Activated CD8-positive, alpha-beta memory T cell treated with anti-CD3 and anti-CD28 coated beads for 1 hour (primary cell): ENCODE data around the gene RUNX2.
"Not testable (repeated sequence)": the region's sequence is repeated elsewhere in the genome, so short reads cannot be mapped to it uniquely, and the experiment has no call there.

Experiments used
- DNase-seq, 2 donors: peaks; one replicate each; pipeline ENCODE4 v3.0.0-alpha.2; 2020; ENCODE audit warnings: low read depth in 1 of 2; ENCODE audit errors: extremely low read depth in 1 of 2

Gene RUNX2

GRCh38 chr6:45450132-45450531 is 122.0 kb downstream of the RUNX2 start:
- no peak for DNase-seq

GRCh38 chr6:45450831-45451230 is 122.7 kb downstream of the RUNX2 start:
- no peak for DNase-seq

GRCh38 chr6:45454008-45454911 is 126.1 kb downstream of the RUNX2 start:
- DNase-seq, result no peak

GRCh38 chr6:45455408-45455807 is 127.3 kb downstream of the RUNX2 start:
- no peak for DNase-seq

DNA sequence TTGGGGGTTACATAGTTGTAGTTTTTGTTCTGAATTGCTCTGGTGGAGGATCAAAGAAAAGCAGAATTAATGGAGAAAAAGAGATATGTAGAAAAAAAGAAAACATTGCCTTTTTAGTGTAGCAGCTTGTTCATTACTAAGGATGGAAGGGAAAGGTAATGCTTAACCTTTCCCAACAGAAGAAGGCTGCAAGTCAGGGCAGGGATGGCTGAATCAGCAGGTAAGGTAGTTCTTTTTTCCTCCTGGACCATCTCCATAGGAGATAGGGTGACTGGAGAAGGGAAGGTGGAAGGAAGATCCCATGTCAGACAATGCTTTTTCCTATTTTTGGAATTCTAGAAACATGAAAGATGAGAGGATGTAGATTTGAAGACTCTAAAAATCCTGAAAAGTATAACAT is 129.0 kb downstream of the RUNX2 start:
- no peak for DNase-seq

DNA sequence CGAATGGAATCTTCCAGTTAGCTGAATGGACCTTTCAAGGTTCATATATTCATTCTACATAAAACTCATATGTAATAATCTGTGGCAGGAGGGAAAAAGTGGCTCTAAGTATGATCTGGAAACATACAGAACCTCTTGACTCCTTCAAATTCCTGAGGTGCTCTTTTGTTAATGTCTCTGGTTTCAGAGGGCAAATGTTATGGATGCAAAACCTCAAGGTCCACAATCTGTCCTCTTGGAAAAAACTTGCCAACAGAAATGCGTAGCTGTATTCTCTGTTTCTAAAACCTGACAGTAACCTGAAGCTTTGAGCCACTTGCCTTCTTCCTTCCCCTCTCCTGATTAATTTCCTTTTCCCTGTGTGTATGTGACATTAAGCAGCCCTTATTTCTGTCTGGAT is 130.5 kb downstream of the RUNX2 start:
- DNase-seq, result no peak

DNA sequence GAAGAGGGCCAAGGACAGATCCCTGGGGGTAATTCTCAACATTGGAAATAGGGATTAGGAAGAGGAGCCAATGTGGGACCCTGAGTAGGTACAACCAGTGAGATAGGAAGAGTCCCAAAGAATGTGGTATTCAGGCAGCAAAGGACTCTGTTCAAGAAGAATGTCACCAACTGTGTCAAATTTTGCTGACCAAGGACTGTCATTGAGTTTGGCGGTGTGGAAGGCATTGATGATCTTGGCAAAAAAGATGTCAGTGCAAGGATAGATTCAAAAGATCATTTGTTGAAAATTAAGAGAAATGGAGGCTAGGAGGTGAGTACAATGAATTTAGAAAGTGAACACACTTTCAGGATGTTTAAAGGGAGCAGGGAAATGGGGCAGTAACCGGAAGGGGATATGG is 132.0 kb downstream of the RUNX2 start:
- no peak for DNase-seq

- no peak for DNase-seq
Observed at GRCh38 chr6:45461486-45461885, 133.4 kb downstream of the RUNX2 start.

DNA sequence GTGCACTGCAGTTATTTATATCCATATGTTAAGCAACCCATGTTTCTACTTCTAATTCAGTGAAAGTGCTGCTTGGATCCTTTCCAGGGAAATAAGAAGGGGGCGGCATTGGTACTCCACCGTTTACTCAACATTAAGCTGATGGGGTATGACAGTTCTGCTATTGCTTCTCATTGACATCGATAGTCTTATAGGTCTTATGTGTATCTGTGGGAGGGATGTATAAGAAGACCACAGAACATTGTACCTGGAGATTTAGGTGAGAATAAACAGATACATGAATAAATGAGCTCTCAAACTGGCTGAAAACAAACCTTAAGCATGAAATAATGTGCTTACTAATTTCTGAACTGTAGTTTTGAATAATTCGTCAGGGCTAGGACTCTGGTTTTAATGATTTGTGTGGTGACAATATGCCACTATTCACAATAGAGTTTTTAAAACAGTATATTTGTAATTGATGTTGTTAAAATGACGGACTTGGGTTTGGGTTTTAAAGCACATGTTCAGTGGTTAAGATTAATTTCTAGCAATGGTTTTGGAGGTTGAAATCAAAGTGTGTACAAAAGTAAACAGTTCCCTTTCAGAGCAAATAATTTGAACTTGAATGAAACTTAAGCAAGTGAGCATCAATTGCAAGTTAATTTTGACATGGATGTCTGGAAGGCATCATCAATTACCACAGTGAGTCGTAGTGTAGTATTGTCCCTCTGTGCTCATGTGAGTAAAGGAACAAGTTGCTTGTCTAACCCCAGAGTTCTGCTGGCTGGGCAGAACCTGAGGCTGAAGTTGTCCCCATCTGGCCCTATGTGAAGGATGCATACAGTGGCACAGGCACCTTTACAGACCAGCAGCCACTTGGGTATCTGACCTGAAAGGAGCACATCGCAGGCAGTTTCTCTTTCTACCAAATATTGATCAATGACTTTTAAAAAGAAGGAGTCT is 134.3 kb downstream of the RUNX2 start:
- no peak for DNase-seq

DNA sequence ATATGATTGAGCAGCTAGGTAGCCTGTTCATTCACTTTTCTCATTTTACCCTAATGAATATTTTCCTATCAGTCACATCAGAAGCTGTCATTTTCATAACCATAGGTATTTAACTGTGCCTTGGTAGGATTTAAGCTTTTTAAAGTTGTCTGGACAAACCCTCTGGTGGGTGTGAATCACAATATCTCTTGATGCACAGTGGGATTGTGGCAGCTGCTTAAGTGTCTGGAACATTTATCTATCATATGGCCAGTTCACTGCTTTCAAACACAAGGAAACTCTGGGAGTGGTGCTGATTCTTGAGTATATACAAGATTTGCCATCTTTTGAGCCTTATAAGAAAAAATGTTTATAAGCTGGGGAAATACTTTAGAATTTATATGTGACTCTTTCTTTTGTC is 136.6 kb downstream of the RUNX2 start:
- no peak for DNase-seq

- DNase-seq, result no peak
Observed at GRCh38 chr6:45466686-45467085, 138.6 kb downstream of the RUNX2 start.

- DNase-seq, result not testable (repeated sequence)
Observed at GRCh38 chr6:45467417-45467816, 139.3 kb downstream of the RUNX2 start.

DNA sequence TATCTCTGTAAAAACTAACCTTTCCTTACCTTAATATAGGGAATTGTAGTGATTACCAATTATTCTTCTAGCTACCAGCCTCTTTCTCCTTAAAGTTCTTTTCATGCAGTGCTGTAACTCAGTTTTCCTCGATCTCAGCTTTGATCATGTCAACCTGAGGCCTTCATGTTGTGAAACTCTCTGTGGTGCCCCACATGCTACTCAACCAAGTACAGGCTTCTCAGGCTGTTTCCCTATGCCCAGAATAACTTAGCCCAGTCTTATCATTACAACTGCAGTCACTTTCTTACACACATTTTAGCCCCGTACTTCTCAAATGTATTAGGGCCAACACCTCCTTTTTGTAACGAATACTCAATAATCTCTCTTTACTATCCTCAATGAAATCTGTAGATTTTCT is 139.7 kb downstream of the RUNX2 start:
- DNase-seq, result no peak

DNA sequence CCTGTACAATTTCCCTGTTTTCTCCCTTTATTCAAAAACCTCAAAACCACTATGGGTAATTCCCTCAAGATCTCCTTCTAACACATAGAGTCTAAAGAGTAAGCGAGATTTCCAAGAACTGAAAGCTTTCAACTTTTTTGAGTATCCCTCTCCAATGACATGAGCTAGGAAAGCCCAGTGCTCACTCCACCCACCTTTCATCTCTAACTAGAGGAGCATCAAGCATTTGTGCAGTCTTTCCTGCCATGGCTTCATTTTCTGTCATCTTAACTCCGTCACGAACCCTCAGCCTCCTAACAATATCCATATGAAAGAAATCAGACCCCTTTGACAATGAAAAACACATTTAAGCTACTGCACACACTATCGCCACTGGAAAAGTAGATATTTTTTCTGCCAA is 141.5 kb downstream of the RUNX2 start:
- no peak for DNase-seq

GRCh38 chr6:45470131-45470738 is 142.1 kb downstream of the RUNX2 start:
- DNase-seq, result no peak

GRCh38 chr6:45472382-45472781 is 144.3 kb downstream of the RUNX2 start:
- no peak for DNase-seq

DNA sequence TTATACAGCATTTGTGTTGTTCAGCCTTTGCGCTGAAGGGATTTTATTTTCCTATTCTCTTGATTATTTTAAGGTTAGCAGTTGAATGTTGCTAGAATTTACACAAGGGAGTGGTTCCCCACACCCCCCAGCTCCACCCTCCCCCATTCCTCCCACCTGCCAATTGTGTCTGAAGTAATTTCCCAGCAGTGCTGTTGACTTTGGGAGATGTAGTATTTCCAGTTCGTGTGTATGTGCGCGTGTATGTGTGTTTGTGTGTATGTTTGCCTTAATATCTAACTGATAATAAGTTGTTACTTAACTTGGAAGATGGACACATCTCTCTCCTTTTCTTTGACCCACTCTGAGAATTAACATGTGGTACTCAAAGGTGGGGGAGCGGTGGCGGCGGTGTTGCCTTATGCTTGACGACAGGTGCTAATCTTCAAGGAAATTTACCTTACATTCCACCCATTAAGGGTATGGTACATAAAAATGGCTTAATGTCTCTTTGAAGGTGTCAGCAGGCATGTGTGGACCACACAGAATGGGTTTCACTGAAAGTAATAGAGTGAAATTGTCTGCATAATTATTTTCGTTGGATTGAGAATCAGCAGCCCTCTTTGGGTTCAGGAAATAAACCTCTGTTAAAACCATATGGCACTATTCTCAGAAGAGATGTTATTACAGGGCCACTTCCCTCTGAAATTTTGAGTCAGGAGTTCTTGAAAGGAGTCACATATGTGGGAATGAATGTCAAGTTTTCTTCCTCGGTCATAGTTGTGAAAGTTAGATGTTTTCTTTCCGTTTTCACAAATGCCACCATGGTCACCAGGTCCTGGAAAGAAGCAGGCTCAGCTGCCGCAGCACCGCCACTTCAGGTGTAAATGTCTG is 145.2 kb downstream of the RUNX2 start:
- DNase-seq, result no peak

- no peak for DNase-seq
Observed at GRCh38 chr6:45474376-45474775, 146.2 kb downstream of the RUNX2 start.

- no peak for DNase-seq
Observed at GRCh38 chr6:45476341-45476740, 148.2 kb downstream of the RUNX2 start.

DNA sequence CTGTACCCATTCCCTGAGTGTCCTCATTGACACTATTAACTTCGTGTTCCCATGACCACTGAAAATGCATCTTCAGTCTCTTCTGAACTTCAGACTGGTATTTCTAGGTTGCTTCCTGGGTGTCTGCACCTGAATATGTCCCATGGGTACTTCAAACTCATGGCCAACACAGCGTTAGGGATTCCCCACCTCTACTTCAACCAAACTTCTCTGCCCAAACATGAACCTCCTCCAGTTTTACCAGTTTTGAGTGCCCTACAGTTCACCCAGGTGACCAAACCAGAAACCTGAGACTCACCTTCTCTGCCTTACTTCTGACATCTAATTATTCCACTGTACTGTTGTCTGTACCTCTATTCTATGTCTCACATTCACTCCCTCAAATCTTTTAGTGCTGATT is 149.1 kb downstream of the RUNX2 start:
- DNase-seq, result no peak
